Measurements from ENCODE around the gene CCDC51.

CCDC51 gene

DNA sequence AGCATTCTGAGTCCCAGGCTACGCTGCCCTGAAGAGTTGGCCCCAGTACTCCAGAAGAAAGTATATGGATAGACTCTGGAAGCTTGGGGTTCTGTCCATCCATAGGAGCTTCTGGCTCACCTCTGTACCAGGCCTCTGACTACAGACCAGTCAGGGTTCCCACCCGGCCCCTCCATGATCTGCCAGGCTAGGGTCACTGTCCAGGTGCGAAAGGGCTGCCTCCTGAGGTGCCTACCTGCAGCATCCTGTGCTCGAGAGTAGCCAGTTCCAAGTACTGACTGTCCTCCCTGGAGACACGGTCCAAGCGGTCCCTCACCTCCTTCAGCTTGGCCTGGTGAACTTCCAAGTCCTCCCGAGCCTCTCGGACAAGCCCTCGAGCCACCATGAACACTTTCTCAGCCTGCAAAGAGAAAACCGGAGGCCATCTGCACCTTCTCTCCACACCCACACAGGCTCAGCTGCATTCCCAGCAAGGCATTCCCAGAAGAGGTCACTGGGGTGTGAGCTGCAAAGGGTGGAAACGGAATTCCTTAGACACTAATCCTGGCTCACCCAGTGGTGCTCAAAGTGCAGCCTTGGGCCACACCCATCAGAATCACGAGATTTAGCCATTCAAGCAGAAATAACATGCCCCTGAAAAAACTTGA lies 6.3 kb downstream of the CCDC51 start:
- peak; percentile 39 for DNase-seq (ENCODE audit: low read depth)

DNA sequence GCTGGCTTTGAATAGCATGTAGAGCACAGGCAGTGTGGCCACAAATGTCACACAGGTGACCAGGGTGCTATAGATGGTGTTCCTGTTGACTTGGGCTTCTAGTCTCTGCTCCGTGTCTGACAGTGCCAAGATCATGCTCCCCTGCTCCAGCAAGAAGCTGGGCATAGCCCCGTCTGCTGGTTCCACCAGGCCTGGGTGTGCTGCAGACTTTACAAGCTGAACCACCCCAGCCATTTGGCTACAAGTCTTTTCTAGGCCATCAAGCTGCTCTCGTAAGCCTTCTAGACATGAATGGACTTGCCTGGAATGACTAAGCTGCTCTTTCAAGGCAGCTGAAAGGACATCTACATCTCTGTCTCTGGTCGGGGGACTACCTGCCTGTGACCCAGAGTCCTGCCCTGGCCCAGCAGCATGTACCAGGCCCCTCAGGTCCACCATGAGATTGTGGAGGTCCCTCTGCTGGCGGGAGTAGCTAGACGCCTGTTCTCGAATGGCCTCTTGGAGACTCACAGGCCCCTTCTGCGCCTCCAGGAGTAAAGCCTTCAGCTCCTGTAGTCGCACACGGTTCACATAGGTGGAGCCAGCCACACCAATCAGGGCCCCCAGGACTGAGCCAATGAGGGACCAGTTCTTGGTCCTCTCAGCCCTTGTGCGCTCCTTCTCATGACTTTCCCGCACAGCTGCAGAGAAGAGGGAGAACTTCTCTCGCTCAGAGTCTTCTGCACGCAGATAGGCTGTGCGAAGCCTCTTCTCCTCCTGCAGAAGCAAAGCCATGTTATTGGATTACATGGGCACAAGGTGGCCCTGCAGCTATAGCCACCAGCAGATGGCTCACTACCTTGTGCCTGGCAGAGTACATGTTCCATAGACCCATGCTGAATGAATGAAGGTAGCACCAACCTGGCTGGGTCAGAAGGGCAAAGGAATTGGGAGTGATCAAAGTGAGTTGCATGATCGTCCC lies 7.2 kb downstream of the CCDC51 start:
- DNase-seq (ENCODE audit: low read depth), result peak; percentile 47

DNA sequence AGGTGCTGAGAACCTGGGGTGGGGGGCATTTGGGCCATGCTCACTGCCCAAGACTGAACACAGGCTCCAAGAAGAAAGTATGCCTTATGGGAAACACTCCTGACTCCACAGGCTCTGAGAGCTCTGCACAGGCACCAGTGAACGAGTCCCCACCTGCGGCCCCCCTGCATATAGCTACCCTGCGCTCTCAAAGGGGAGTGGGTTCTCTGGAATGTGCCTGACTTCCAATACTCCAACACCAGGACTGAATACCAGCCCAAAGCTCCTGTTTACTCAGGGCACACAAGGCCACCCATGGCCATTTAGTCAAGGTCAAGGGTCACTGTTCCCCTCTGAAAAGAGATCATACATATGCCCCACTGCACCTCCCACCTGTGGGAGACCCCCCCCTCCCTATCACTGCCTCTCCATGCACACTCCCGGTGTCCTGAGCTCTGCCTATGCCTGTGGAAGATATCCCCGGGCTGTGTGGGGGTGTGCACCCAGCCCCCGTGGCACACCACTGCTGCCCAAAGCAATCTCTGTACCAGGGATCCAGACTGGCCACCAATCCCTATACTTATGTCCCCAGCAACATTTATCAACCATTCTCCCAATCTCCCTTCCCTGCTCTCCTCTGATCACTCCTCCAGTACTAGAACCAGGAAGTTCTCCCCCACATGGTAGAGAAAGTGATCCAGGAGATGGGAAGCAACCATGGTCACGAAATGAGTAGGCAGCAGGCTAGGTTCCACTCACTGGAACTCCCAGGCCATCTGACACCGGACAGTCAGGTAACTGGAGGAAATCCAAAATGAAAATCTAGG lies 8.5 kb downstream of the CCDC51 start:
- DNase-seq (ENCODE audit: low read depth), result no peak

DNA sequence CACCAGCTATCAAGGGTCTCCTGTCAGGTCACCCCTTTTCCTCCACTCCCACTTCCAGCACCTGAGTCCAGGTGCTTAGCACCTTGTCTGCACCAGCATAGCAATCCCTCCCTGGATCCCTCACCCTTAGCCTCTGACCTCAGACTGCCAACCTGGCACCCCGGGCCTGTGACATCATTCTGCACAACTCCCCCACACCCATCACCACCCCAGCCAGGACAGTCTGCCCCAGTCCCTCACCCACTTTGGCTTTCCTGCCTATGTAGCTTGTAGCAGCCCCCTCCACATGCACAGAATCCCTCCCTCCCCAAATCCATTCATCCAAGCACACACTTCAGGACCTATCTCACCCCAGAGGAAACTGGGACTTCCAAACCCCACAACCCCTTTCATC lies 9.2 kb downstream of the CCDC51 start:
- DNase-seq (ENCODE audit: low read depth), result no peak

DNA sequence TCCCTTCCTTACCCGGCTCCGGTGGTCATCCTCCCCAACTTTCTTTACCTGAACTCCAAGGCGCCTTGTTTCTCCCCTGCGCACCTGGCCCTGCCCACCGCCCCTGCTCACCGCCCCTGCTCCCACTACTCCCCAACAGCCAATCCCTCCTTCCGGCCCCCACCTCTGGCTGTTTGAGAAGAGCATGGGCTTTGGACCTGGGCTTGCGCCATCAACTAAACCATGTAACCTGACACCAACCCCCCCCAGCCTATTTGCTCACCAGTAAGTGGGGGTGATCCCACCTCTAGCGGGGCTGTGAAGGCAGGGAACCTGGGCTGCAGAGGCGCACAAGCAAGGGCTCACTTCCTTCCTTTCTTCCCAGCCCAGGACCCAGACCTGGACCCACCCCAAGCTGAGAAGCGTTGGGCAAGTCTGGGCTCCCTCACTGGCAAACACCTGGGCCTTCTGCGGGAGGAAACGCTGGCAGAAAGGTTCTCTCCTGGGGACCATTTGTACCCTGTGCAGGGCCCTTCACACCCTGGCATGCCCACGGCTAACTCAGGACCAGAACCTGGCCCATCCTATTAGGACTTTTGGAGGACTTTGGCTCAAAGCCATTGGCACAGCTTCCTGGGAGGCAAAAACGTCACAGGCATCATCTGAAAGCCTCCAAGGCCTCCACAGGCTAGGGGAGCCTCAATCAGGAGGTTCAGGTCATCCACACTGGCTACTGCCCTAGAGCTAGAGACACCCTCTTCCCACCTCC lies 9.8 kb downstream of the CCDC51 start, which contains the start of gene PLXNB1:
Gene PLXNB1 (minus strand): TSS at position 127 of the 748 bp plus-strand sequence. CDS start 5,475 bp downstream, outside the sequence.
- DNase-seq (ENCODE audit: low read depth), result peak; percentile 84

DNA sequence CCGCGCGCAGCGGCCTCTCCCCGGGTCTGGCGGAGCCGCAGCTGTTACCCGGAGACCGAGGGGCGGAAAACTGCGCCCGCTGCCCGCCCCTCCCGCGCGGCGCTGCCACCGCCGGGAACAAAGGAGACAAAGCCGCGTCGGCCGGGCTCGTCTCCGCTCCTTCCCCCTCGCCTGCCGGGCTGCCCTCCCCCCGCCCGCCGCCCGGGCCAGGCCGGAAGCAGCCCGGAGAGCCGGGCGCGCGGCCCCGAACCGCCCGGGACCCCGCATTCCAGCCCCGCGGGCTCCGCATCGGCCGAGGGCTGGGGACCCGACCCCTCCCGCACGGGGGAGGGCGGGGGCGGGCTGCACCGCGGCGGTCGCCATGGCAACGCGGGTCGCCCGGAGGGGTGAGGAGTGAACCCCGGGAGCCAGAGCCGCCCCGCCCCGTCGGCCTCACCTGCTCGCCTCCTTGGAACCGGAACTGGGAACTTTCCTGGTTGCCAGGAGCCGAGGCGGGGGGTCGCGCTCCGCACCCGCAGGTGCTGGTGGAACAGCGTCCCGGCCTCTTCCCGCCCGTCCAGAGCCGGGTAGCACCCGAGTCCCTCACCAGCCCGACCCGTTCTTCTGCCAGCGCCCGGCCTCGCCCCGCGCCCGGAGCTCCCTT lies 10.5 kb downstream of the CCDC51 start:
- DNase-seq (ENCODE audit: low read depth), result peak; percentile 42

DNA sequence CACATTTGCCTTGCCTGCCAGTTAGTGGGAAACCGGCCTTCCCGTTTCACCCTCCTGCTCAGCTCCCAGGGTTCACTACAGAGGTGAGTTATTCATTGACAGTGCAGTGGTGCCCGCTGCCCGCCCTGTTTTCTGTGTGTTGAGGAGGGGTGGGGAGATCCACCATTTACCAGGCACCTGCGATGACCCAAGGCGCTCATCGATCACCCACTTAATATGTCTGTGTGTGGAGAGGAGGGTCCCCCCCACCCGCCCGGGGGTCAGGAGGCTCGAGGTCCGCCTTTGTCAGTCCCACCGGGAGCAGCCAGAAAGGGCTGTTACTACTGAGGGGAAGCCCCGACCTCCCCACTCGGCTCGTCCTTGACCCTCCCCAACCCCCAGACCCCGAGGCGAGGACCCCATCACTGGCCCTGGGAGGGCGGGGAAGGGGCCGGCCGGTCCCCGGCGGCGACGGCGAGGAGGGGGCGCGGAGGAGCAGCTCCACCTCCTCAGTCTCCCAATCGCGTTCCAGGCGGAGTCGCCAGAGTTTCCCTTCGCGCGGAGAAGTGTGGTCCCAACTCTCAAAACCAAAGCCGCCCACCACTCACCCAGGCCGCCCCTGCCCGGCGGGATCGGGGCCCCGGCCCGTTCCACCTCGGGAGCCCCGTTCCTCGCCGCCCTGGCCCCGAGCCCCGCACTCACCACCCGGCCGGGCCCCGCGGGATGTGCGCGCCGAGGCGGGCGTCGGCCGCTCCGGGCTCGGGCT lies 11.2 kb downstream of the CCDC51 start:
- DNase-seq (ENCODE audit: low read depth), result peak; percentile 26

DNA sequence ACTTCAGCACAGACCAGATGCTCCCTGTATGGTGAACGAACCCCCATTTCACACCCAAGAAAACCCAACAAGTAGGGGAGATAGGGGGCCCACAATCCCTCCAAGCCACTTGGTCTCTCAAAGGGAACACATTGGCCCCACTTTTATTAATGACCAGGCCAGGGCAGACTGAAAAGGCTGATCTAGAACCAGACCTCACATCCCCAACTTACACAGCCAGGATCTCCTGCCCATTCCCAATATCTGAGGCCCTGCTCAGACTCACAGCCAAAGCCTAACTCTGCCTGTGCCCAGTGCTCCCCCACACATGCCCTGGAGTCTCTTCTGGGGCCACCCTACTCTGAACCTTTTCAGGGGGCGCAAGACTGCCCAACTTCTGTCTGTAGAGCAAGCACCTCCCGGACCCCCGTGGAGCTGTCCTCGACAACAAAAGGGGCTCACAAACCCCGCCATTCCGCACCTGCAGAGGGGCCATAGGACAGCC lies 11.8 kb downstream of the CCDC51 start:
- DNase-seq (ENCODE audit: low read depth), result no peak

DNA sequence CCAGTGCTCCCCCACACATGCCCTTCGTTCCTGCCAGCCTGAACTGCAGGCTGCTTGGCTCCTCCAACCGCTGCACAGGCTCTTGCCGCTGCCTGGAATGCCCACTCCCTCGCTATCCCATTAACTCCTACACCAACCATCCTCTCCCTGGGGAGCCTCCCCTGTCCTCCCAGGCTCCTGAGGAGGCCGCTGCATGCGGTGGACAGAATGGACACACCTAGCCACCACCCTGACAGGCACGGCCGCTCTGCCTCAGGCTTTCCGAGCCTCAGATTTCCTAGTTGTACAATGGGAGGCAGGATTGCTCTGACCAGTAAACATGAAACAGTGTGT lies 12.3 kb downstream of the CCDC51 start:
- no peak for DNase-seq (ENCODE audit: low read depth)

DNA sequence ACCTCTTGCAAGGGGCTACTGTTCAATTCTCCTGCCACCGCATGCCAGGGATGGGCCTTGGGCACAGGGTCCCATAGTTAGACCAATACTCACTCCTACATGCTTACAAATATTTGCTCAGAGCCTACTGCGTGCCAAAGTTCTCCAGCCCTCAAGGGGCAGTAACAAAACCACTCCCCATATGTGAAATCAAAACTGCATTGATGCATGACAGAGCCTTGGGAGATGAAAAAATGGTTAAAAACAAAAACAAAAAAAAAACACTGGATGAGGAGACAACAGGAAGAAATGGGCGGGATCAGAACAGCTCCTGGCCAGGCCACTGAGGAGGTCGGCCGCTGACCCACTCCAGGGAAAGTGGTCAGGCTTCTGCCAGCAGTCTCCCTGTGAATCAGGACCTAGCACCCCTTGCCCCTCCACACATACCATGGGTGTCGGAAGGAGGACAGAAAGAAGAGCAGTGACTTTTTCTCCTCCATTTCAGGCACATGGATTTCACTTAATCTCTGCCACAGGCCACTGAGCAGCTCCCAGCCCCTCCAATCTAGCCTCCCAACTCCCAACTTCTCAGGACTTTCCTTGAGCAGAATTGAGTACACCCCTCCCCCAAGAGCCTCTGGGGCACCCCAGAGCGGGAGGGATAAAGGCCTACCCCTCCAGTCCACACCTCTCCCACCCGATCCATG lies 12.8 kb downstream of the CCDC51 start:
- DNase-seq (ENCODE audit: low read depth), result no peak

DNA sequence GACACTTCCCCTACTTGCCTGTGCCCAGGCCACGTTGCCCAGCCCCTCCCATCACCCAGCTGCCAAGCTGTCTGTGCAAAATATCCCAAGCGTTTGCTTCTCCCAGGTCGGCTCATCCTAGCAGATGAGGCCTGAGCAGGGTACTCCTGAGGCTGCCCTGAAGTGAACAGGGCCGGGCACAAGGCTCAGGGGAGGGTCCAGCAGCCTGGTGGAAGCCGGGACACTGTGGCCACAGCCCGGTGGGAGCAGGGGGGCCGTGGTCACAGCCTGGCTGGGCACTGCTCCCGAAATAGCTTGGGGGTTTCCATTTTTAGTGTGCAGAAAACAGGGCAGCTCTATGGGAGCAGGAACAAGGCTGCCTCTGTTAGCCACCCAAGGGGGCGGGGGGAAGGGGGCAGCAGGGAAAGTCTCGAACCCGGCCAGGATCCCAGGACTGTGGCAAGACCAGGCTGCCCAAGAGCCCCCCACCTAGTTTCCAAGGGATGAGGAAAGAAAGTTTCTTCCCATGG lies 13.5 kb downstream of the CCDC51 start:
- no peak for DNase-seq (ENCODE audit: low read depth)

DNA sequence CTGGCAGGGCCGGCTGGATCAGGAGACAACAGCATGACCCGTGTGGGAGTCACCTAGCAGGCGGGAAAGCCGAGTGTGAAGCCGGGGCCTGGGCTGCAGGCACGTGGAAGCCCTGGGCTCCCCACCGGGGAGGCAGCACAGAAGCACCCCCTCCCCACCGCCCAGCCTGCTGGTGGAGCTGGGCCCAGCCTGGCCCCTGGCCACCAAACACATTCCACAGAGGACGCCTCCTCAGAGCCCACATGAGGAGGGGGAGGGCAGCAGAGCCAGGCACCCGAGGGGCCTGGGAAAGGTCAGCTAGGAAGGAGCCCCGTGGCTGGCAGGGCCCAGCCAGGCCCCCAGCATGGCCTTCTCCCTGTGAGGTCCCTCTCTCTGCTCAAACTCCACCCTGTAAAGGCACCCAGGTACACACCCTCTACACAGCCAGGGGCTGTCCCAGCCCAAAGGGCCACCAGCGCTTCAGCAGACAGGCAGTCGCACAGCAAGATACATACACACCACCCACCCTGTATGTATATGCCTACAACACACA lies 14.6 kb downstream of the CCDC51 start:
- no peak for DNase-seq (ENCODE audit: low read depth)

DNA sequence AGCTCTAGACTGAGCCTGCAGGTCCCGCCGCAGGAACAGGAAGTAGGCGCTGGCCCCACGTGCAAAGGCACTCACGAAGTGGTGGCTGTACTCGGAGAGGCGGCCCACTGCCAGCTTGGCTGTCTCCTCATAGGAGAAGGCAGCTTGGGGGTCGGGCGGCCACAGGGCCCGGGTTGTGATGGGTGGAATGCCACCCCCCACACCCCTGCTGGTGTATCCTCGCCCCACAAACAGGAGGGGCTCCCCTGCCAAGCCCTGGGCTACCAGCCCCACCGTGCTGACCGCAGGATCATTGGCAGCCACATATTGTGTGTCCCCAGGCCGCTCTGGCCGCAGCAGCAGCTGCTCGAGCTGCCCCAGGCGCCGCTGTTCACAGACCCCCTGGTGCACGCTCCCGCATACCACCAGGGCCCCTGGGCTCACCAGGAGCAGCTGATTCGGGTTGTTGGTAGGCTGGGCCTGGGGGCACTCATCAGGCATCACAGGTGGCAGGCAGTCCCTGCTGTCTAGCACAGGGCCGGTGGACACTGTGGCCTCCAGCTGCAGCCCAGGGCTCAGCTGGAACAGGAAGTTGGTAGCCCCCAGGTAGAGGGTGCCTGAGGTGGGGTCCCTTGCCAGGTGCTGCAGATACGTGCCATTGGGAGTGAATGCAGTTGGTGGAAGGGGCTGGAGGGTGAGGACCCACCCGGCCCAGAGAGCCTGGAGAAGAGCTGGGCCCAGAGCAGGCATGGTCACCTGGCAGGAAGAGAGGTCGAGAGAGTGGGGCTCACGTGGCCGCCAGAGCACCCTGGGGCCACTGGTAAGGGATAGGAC lies 15.8 kb downstream of the CCDC51 start:
- no peak for DNase-seq (ENCODE audit: low read depth)

DNA sequence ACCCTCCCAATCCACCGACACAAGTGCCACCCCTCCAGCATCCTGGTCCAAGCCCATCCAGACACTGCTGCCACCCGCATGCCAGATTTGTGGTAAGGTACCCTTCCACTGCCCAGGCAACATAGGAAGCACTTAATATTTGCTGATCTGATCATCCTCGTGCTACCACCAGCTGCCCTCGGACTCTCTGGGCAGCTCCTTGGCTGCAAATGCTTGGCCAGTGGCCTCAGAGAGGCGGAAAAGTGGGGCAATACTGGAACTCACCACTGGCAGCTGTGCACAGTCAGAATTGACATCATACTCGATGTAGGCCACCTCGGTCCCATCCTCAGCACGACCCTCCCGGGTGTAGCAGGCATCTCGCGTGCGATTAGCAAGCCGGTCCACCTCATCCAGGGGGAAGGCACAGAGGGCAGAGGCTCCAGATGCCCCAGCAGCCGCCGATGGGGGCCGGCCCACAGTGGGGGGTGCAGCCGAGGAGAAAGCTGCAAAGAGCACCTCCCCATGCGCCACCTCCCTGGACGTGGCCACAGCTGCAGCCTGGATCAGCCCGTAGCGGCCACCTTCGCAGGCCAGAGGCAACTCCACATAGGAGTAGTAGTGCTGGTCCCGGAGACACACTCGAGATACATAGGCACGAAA lies 16.6 kb downstream of the CCDC51 start:
- DNase-seq (ENCODE audit: low read depth), result no peak

DNA sequence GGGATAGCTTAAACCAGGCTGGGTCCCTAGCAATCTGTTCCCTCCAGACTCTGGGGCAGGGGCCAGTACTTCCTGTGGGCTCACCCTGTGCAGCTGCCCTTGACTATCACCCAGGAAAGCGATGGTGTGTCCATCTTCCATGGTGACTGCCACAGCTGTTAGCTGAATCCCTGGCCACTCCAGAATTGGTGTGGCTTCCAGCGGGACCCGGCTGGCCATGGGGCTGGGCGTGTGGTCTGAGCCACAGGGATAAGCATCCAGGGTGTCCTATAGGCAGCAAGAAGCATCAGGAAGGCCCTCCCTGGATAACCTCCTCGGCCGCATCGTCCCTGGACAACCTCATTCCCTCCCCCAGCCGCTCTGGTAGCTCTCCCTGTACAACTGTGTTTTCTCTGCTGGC lies 17.2 kb downstream of the CCDC51 start:
- no peak for DNase-seq (ENCODE audit: low read depth)

DNA sequence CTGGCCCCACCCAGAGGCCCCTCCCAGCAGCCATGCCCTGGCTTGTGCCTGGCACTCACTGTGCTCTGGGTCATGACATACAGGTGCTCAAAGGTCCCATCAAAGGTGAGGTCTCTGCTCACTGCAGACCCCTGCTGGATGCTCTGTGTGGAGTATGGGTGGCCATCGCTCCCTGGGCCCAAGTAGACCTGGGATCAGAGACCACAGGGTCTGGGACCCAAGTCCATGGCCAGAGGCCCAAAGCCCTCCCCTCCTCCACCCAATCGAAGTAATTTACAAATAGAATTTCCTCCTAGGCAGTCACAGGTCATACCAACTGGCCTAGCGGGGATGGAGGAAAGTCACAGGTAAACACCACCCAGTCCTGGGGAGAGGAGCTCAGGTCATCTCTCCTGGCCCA lies 17.6 kb downstream of the CCDC51 start:
- DNase-seq (ENCODE audit: low read depth), result no peak

DNA sequence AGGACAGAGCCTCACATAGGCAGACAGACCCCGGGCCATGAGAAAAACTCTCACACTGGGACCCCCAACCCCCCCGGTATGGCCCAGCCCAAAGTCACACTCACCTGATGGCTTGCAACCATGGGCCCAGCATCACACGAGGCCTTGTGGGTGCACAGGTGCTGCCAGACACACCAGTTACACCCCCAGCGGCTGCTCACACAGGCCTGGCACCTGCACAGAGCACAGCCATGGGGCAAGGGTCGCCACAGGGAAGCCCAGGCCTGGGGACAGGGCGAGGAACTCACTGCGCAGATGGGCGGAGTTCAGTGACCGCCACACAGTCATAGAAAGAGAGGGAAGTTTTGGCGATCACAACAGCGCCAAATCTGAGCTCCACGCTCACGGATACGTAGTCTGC lies 19.4 kb downstream of the CCDC51 start:
- no peak for DNase-seq (ENCODE audit: low read depth)

DNA sequence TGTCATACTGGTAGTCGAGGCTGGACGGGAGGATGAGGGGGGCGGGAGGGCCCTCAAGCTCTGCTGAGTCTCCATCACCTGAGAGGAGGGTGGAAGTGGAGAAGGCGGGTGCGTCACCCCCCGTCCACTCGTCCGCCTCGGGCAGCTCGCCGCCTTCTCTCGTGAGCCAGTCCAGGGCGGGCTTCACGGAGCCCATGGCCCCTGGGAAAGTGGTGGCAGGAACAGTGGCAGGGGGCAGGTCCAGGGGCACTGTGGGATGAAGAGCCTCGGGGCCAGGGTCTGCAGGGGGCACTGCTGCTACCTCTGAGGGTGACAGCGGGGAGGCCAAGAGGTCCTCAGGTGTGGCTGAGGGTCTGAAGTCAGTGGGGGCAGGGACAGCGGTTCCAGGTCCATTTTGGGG lies 20.3 kb downstream of the CCDC51 start:
- no peak for DNase-seq (ENCODE audit: low read depth)

Data from iris pigment epithelial cell (primary cell).